GM19468 (cell line): ENCODE data around the gene BCL6B.
"Not testable (repeated sequence)": the region's sequence is repeated elsewhere in the genome, so short reads cannot be mapped to it uniquely, and the experiment has no call there.

Experiments
- ATAC-seq: cut with Tn5 transposase; IDR thresholded peaks from one replicate; pipeline ENCODE4 v1.9.1; 2021; ENCODE audit warnings: mild to moderate bottlenecking, moderate library complexity, moderate number of reproducible peaks; ENCODE audit not compliant: unreplicated experiment; ENCODE audit errors: extremely low read depth

The BCL6B gene

DNA sequence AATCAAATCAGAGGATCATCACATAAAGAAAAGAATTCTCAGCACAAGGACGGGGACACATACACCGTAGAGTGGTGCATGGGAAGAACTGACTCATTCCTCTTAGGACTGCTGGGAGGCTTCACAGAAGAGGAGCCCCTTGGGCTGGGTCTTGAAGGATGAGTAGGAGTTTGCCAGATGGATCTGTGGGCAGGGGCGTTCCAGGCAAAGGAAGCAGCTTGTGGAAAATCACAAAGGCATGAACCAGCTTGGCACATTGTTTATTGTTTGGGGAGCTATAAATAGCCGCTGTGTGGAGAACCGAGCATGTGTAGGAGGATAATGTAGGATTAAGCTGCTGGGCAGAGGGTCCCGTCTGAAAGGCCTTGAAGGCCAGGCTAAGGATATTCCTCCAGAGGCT, 26.1 kb downstream of the BCL6B start:
- ATAC-seq, result no peak

DNA sequence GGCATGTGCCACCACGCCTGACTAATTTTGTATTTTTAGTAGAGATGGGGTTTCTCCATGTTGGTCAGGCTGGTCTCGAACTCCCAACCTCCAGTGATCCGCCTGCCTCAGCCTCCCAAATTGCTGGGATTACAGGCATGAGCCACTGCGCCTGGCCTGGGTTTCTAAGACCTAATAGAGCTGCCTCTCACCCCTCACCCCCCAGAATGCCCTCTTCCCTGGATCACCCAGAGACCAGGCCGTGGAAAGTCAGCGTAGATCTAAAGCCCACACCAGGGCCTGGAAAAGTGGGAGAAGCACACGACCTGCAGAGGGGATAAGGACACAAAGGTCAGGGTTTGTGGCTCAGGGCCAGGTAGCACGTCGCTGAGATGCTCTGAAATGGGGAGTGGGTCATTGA, 27.7 kb downstream of the BCL6B start:
- ATAC-seq, result not testable (repeated sequence)

DNA sequence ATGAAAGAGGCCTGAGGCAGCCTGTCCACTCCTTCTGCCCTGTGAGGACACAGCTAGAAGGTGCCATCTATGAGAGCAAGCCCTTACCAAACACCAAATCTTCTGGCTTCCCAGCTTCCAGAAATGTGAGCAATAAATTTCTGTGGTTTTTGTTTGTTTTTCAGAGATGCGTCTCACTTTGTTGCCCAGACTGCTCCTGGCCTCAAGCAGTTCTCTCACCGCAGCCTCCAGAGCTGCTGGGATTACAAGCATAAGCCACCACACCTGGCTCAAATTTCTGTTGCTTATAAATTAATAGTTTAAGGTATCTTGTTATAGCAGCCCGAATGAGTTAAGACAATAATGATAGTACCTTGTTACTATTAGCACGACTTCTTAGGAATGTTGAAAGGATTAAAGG, 33.5 kb downstream of the BCL6B start:
- no peak for ATAC-seq

DNA sequence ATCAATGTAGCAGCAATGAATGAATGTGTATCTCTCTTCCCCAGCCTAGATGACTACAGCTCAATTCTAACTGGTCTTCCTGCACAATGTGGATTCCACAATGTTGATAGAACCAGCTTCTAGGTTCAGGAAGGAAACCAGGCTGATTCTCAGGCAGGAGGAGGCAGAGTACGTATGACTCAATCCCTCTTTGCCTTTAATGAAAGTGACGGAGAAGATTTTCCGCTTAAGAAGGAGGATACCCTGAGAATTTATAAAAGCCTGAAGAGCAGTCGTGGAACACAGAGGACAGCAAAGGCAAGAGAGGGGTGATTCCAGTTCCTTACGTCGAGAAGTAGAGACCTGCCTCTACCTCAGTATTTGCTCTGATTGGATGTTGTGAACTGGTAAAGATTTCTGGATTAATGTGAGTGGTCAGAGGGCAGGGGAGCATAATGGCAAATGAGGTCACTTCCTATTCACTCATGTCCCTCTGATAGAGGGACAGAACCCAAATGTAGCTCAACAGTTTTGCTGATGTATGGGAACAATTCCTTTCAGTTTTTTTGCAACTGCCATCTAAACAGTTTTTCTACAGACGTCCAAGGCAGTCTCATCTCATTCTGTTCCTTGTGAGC, 36.1 kb downstream of the BCL6B start:
- ATAC-seq, result no peak

DNA sequence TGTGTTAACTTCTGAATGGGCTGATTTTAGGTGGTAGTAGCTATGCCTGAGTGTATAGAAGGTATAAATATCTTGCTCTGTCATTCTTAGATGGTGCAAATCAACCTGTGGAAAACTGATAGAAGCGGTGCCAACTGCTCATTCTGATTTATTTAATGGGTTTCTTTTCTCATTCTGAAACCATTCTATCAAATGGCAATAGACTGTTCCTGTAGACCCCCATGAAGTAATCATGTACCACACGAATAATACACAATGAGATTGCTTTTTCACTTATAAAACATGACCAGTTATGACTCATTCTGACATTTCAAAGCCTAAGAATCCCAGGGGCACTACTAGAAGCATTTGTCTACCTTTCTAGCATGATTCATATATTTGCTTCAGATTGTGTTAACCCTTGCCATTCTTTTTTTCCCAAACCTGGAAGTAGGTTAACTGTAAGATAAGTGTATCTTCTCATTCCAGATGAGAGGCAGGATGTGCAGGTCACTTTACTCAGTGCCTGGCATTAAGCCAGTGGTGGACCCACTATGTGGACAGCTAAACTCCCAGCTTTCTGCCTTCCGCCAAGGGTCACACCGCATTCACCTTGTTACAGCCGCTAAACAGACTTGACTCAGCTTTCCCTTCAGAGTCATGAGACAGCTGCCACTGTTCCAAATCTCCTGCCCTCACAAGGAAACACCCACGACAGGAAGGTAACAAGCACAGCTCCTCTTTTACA, 37.5 kb downstream of the BCL6B start:
- ATAC-seq, result no peak

DNA sequence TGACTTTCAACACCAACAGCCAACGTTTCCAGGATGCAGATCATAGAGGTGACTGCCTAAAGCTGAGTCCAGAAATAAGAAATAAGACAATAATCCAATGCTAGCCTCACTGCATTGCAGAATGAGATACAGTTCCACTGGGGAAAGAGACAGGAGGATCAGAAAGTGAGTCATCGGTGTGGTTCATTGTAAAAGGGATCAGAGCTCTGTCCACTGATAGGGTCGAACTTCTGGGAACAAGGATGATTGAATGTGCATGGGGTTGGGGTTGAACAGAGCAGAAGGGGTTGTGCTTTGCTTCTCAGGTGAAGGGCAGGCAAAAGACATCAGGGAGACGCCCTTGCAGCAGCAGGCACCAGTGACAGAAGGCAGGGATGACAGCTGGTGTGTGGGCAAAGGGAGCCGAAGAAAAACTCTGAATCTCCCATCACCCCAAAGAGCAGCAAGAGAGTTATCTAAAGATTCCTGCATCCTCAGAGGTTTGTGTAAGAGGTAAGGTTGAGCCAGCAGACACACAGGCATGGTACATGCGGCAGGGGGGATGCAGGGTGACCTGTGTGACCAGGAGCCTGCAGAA, 40.8 kb downstream of the BCL6B start:
- ATAC-seq, result no peak

DNA sequence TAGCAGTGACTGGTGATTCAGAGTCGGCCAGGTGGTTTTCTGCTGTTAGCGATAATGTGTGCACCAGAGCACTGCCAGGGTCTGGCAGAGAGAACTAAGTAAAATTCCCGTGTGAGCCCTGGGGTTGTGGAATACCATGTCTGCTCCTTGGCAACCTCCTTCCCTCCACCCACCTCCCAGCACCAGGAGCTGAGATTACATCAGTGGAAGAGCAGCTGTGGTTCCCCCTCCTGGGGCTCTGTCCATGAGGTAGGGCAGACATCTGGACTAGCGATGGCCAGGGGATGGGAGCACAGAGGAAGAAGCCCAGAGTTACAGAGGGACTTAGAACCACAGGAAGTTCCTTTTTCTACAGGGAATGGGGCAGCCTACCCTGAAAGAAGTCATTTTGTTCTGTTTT, 41.4 kb downstream of the BCL6B start:
- ATAC-seq, result no peak

DNA sequence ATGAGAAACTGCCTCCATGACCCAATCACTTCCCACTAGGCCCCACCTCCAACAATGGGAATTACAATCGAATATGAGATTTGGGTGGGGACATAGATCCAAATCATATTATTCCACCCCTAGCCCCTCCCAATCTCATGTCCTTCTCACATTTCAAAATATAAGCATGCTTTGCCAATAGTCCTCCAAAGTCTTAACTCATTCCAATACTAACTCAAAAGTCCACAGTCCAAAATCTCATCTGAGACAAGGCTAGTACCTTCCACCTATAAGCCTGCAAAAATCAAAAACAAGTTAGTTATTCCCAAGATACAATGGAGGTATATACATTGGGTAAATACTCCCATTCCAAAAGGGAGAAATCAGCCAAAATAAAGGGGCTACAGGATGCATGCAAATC, 44.3 kb downstream of the BCL6B start:
- no peak for ATAC-seq

DNA sequence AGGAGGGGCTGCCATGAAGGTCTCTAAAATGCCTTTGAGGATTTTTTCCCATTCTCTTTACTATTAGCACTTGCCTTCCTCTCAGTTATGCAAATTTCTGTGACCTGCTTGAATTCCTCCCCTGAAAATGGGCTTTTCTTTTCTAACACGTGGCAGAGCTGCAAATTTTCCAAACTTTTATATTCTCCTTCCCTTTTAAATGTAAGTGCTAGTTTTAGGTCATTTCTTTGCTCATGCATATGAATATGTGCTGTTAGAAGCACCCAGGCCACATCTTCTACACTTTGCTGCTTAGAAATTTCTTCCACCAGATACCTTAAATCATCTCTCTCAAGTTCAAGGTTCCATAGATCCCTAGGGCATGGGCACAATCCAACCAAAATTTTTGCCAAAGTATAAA, 45.4 kb downstream of the BCL6B start:
- ATAC-seq, result no peak

DNA sequence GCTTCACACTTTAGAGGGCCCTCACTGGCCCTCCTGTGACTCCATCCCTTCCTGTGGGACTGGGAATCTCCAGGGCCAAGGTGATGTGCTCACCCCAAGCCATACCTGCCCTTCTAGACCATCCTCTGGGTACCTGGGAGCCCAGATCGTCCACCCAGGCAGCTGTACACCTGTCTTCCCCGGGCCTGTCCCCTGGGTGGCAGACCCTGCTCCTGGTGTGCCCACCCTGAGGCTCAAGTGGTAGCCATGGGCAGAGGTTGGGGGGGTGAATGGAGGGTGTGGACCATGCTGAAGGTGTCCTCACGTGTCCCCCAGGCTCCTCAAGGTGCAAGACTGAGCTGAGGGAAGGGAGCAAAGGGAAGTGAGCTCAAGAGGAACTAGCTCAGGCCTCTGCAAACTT, 47.9 kb downstream of the BCL6B start:
- ATAC-seq, result no peak

DNA sequence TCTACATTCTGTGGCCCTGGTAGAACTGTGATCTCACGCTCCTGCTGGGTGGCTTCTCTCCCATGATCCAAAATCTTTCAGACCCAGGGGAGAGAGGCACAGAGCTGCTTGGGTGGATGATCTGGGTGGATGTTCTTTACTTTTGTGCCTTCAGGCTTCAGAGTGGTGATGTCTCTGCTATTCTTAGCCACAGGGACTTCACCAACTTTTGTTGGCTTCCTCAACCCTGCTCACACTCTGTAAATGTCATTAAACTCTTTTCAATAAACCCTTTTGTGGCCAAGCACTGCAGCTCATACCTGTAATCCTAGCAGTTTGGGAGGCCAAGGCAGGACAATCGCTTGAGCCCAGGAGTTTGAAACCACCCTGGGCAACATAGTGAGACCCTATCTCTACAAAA, 49.6 kb downstream of the BCL6B start:
- ATAC-seq, result no peak

DNA sequence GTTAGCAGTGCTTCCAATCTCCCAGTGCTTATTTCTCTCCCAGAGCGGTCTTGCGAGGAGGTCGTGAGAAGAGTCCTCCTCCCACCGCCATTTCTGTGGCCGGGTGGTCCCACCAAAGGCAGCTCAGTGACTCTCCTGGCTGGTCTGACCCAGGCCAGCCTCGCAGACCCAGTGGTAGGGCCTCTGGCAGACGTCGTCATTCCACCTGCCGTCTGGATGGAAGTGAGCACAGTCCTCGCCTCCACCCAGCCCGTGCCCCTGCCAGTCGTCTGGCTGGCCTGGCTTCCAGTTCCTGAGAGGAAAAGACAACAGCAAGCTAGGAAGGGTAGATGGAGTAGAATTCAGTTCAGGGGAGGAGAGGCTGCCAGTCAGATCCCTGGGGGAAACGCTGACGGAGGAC, 52.1 kb downstream of the BCL6B start:
- ATAC-seq, result no peak

DNA sequence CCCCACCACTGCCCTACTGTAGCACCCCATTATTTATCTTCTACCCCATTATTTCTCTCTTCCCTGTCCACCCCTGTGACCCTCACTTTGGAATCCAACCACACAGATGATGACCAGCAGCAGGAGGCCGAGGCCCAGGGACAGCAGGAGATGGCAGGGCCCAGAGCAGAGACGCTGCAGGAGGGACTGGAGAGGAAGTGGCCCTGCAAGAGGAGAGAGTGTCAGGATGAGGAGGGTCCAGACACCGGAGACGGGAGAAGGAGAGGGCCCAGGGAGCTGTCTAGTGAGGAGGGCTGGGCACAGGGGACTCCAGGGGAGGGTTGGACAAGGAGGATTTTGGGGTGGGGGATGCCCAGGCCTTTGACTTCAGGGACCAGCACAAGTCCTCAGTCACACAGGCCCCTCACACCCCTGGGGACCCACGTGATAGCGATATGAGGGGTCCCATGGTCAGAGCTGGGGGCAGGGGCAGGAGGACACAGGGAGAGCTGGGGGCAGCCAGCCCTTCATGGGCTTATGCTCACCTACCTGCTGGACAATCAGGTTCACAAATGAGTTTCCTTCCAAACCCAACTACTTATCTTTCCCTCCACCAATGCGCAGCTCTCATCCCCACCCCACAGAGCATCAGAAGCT, 55.2 kb downstream of the BCL6B start:
- ATAC-seq, result no peak

DNA sequence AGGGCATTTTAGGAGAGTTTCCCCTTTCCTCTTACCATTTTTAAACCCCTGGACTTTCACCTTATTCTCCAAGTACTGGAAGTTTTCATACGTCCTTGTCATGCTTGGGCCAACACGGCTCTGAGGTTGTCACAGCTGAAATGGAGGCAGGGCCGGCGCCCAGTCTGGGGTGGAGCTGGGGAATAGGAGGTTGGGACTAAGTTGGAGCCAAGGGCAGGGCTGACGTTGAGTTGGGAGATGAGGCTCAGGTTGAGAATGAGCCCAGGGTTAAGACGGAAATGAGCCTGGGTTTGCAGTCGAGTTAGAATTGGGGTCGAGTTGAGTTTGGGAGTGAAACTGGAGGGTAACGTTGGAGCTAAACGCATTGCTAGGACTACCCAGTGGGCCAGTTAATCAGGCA, 55.9 kb downstream of the BCL6B start:
- no peak for ATAC-seq
